Thymus (tissue), 11 donors: ENCODE results near the gene ZSCAN1. TPM values are rescaled to one million over a fixed set of nuclear protein-coding genes. Genes with fewer than 3 reads are reported as not detected.

Source experiments
- DNase-seq, 9 donors: peaks; one replicate each; pipeline ENCODE4 v3.0.0-alpha.2; 2013; ENCODE audit warnings: low spot score in 9 of 9, low read depth in 6 of 9, missing footprints in 1 of 9
- H3K27ac ChIP-seq, 2 donors: one replicate each; pipeline ENCODE4 v1.5.1; 2013; ENCODE audit warnings: control low read depth in 1 of 2, low read depth in 1 of 2, low read length in 1 of 2, mild to moderate bottlenecking in 1 of 2, moderate library complexity in 1 of 2
- H3K27me3 ChIP-seq, 2 donors: one replicate each; pipeline ENCODE4 v1.5.1; 2013; ENCODE audit warnings: low read length in 1 of 2; ENCODE audit not compliant: control insufficient read depth in 2 of 2, insufficient read depth in 1 of 2
- H3K36me3 ChIP-seq, 2 donors: one replicate each; pipeline ENCODE4 v1.5.1; 2013; ENCODE audit warnings: low read length in 1 of 2, mild to moderate bottlenecking in 1 of 2, moderate library complexity in 1 of 2; ENCODE audit not compliant: control insufficient read depth in 2 of 2, insufficient read depth in 2 of 2
- H3K4me1 ChIP-seq, 2 donors: one replicate each; pipeline ENCODE4 v1.5.1; 2013; ENCODE audit warnings: low read length in 2 of 2; ENCODE audit not compliant: control insufficient read depth in 2 of 2, insufficient read depth in 2 of 2
- H3K4me3 ChIP-seq, 2 donors: one replicate each; pipeline ENCODE4 v1.5.1; 2013; ENCODE audit warnings: low read length in 2 of 2, control low read depth in 1 of 2, mild to moderate bottlenecking in 1 of 2
- H3K9me3 ChIP-seq, 2 donors: one replicate each; pipeline ENCODE4 v1.5.1; 2013; ENCODE audit warnings: low read length in 1 of 2, mild to moderate bottlenecking in 1 of 2; ENCODE audit not compliant: control insufficient read depth in 2 of 2, insufficient read depth in 1 of 2
- WGBS: extraction: QIAGEN DNeasy Blood & Tissue Kit; methylation state at CpG from one replicate; pipeline ENCODE4 v1.1.7; 2013; 5-methylcytosine and 5-hydroxymethylcytosine counted together
- polyA plus RNA-seq: library from polyadenylated mRNA; stranded (reverse); fragments of 200-250 nt; gene quantifications from one replicate; pipeline ENCODE4 v1.2.3, GENCODE V29; 2013
- total RNA-seq: library from RNA; stranded (reverse); fragments of 120-200 nt; gene quantifications from one replicate; pipeline ENCODE4 v1.2.4, GENCODE V29; 2013
- donor health status: healthy.

The ZSCAN1 gene
- total and polyA plus RNA-seq, 2 donors: 0.42 to 1.6 TPM

DNA sequence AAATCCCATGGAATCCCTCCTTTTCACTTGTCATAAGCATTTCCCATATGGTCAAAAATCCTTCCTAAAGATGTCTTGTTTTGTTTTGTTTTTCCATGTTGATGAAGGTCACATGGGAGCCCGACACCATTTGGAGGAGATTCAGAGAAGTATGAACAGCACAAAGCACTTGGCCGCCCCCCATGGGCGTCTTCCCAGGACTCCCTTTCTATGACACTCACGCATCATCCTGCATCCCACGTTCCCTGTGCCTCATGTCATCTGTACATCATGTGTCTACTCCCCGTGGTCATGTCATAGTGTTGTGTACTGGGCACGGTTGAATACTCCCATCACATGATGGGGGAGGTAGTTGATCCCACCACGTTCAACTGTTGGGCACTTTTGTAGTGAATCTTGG, 2.0 kb downstream of the ZSCAN1 start:
- 82% methylated on average over 8 of the region's 8 CpGs for WGBS
- H3K9me3 ChIP-seq: peaks cover 16 to 71% of the 10 kb centered on the region in 2 donors
- no peaks in the 10 kb centered on the region for H3K36me3 ChIP-seq
- DNase-seq: no peak
- peaks cover 0 to 14% of the 10 kb centered on the region in 2 donors for H3K27me3 ChIP-seq
- no peak overlapping the region for H3K27ac ChIP-seq
- no peaks in the 10 kb centered on the region for H3K4me1 ChIP-seq
- no peak overlapping the region for H3K4me3 ChIP-seq

DNA sequence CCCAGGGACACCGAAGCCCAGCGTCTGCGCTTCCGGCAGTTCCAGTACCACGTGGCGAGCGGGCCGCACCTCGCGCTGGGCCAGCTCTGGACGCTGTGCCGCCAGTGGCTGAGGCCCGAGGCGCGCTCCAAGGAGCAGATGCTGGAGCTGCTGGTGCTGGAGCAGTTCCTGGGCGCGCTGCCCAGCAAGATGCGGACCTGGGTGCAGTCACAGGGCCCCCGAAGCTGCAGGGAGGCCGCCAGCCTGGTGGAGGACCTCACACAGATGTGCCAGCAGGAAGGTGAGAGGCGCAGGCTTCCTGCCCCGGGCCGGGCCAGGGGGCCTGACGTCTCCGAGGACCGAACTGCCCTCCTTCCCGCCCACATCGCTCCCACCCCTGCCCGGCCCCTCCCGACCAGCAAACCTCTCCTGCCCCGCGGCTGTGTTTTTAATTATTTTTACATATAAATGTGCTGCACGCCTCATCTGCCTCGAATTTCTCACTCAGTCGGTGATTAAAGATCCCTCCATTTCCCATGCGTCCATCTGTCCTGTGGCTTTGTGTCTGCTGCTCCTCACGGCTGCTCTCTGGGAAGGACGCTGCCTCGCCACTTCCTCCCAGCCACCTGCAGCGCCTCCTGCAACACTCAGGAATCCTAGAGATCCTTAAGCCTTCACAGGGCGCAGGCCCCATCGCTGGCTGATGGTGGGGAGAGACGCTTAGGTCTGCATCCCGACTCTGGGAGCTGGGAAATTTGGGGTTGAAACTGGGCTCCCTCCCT, 4.3 kb downstream of the ZSCAN1 start:
- no peak overlapping the region for H3K4me3 ChIP-seq
- no peaks in the 10 kb centered on the region for H3K4me1 ChIP-seq
- WGBS: 54% methylated on average over 43 of the region's 44 CpGs
- H3K9me3 ChIP-seq: peaks cover 20 to 77% of the 10 kb centered on the region in 2 donors
- peaks cover 0 to 14% of the 10 kb centered on the region in 2 donors for H3K27me3 ChIP-seq
- no peaks in the 10 kb centered on the region for H3K36me3 ChIP-seq
- H3K27ac ChIP-seq: no peak overlapping the region
- DNase-seq: no peak

DNA sequence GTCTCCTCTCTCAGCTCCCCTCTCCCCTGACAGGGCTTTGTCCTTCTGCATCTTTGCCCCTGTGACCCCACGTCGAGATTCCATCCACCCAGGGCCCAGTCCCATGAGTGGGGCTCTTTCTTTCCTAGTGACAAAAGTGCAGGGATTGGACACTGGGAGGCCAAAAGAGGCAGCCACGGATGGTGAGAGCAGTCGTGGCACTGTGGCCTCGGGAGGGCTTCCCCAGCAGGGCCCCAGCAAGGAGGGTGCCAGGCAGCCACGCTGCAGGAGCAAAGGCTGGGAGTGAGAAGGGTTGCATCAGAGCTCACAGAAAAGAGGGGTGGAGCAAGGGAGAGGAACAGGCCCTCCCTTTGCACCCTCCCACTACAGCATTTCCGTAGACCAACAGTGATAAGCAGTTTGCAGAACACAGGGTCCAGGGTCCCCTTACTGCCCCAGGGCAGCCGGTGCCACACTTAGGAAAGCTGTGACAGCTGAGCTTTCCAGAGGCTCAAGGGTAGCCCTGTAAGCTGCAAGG, 4.9 kb downstream of the ZSCAN1 start:
- no peaks in the 10 kb centered on the region for H3K4me1 ChIP-seq
- peaks cover 19 to 76% of the 10 kb centered on the region in 2 donors for H3K9me3 ChIP-seq
- 26% methylated on average over 8 of the region's 8 CpGs for WGBS
- H3K36me3 ChIP-seq: no peaks in the 10 kb centered on the region
- H3K27me3 ChIP-seq: peaks cover 0 to 8% of the 10 kb centered on the region in 2 donors
- H3K4me3 ChIP-seq: no peak overlapping the region
- H3K27ac ChIP-seq: no peak overlapping the region
- DNase-seq: no peak

DNA sequence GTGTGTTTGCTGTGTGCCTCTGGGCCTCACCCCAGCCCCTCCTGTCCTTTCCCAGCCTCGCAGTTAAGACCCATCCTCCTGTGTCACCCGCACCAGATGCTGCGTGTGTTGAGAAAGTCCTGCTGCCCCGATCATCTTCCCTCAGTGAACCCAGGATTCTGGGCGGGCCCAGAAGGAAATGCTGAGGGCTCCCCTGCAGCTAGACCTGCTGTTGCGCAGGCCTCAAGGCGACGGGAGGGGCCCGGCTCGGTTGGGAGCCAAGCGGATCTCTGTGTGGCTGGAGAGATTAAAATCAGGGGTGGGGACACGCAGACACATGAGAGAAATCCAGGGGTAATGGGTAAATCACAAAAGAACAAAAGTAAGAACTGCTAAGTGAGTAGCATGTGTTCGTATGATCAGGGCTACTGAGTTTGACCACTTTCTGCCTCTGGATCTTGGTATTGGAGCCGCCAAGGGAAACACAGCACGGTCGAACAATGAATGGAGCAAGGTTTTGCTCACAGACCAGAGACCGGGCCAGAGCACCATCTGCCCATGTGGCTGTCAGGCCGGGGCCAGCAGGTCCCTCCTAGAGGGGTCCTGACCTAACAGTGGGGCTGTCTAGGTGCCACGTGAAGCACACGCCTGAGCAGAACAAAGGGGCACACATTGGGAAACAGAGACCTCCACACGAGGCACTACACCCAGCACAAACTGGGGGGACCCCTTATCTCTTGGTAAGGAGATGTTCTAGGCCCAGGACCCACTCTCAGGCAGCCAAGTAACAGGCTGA, 7.1 kb downstream of the ZSCAN1 start:
- Histone ChIP-seq H3K27me3 (no peaks in the 10 kb centered on the region), H3K4me3 (no peak overlapping the region), H3K36me3 (no peaks in the 10 kb centered on the region), H3K27ac (no peak overlapping the region), H3K4me1 (no peaks in the 10 kb centered on the region), H3K9me3 (peaks cover 14 to 79% of the 10 kb centered on the region in 2 donors)
- no peak for DNase-seq
- WGBS: 90% methylated on average over 21 of the region's 21 CpGs

DNA sequence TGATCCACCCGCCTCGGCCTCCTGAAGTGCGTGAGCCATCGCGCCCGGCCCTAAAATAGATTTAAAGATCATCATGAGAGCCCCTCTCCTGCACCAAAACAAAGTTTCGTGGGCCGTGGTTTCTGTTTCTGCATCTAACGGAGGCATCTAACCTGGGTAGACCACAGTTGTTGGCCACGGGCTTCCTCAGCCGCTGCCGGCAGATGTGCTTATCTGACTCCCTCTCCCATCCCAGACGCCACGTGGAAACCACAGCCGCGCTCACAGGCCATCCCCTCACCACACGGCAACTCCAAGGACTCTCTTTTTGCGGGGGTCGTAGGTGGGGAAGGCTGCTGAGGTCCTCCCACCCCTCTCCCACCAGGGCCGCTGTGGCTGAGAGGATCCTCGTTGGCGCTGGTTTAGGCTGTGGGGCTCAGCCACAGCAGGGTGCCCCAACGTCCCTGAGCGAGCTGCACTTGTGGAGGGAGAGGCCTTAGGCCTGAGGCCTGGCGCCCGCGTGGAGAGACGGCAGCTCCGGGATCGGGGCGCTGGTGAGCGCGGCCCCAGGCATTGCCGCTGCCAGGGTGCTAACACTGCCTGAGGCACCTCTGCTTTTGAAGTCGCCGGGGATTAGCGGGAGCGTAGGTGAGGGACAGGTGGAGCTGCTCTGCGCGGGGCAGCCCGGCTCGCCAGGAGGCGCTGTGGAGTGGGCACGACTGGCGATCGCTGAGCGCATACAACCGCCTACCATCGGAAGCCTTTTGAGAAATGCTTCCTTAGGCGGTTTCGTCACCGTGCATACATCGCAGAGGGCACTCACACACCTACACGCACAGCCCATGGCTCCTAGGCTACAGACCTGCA, 8.9 kb downstream of the ZSCAN1 start:
- H3K9me3 ChIP-seq: peaks cover 19 to 85% of the 10 kb centered on the region in 2 donors
- H3K36me3 ChIP-seq: no peaks in the 10 kb centered on the region
- 56% methylated on average over 54 of the region's 54 CpGs for WGBS
- no peaks in the 10 kb centered on the region for H3K4me1 ChIP-seq
- no peak overlapping the region for H3K4me3 ChIP-seq
- no peak overlapping the region for H3K27ac ChIP-seq
- no peaks in the 10 kb centered on the region for H3K27me3 ChIP-seq
- no peak for DNase-seq

DNA sequence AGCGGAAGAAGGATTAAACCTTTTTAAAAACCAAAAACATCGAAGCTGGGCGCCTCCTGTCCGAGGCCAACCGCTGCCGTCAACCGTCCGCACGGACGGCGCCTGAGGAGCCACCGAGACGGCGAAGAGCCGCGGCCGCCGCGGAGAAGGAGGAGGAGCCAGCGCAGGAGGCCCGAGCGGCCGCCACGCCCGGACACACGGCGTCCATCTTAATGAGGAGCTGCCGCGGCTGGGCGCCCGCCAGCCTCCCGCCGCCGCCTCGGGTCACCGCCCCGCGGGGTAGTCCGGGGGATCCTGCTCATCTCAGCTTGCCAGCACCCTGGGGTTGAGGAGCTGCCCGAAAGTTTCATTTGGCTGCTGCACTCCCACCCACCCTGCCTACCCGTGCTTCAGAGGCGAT, 10.6 kb downstream of the ZSCAN1 start:
- H3K27me3 ChIP-seq: no peaks in the 10 kb centered on the region
- no peaks in the 10 kb centered on the region for H3K36me3 ChIP-seq
- WGBS: 84% methylated on average over 42 of the region's 42 CpGs
- DNase-seq: no peak
- peaks cover 17 to 79% of the 10 kb centered on the region in 2 donors for H3K9me3 ChIP-seq
- H3K27ac ChIP-seq: no peak overlapping the region
- H3K4me1 ChIP-seq: no peaks in the 10 kb centered on the region
- H3K4me3 ChIP-seq: no peak overlapping the region

DNA sequence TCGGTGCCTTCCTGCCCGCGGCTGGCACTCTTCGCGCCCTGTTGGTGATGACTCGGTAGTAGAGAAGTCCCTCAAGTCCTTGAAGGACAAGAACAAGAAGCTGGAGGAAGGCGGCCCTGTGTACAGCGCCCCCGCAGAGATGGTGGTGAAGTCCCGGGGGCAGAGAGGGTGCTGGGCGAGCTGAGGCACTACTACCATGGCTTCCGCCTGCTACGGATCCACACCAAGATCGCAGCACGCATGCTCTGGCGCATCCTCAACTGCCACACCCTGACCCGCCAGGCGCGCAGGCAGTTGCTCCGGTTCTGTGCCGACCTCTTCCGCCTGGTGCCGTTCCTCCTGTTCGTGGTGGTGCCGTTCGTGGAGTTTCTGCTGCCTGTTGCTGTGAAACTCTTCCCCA, 11.1 kb downstream of the ZSCAN1 start:
- Histone ChIP-seq H3K27ac (no peak overlapping the region), H3K36me3 (no peaks in the 10 kb centered on the region), H3K4me3 (no peak overlapping the region), H3K4me1 (no peaks in the 10 kb centered on the region), H3K9me3 (peaks cover 20 to 81% of the 10 kb centered on the region in 2 donors), H3K27me3 (no peaks in the 10 kb centered on the region)
- WGBS: 96% methylated on average over 26 of the region's 26 CpGs
- no peak for DNase-seq

DNA sequence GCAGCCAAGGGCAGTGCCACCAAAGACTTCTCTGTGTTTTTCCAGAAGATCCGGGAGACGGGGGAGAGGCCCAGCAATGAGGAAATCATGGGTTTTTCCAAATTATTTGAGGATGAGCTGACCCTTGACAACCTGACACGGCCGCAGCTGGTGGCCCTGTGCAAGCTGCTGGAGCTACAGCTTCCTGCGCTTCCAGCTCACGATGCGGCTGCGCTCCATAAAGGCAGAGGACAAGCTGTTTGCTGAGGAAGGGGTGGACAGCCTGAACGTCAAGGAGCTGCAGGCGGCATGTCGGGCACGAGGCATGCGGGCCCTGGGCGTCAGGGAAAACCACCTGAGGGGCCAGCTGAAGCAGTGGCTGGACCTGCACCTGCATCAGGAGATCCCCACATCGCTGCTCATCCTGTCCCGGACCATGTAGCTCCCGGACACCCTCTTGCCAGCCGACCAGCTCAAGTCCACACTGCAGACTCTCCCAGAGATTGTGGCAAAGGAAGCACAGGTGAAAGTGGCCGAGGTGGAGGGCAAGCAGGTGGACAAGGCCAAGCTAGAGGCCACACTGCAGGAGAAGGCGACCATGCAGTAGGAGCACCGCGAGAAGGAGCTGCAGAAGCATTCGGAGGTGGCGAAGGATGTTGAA, 11.7 kb downstream of the ZSCAN1 start:
- H3K36me3 ChIP-seq: no peaks in the 10 kb centered on the region
- no peak for DNase-seq
- H3K4me3 ChIP-seq: no peak overlapping the region
- WGBS: 96% methylated on average over 24 of the region's 24 CpGs
- H3K27me3 ChIP-seq: no peaks in the 10 kb centered on the region
- peaks cover 19 to 79% of the 10 kb centered on the region in 2 donors for H3K9me3 ChIP-seq
- H3K4me1 ChIP-seq: no peaks in the 10 kb centered on the region
- H3K27ac ChIP-seq: no peak overlapping the region
